H9 (cell line): ENCODE results near the gene UNCX. TPM values are rescaled to one million over a fixed set of nuclear protein-coding genes. Genes with fewer than 3 reads are reported as not detected.

Source experiments
- DNase-seq: peaks from one replicate; pipeline ENCODE4 v3.0.0-alpha.2; 2017
- H2AFZ ChIP-seq: one replicate; pipeline ENCODE4 v1.6.1; 2013; ENCODE audit warnings: mild to moderate bottlenecking, low read length, control low read depth, moderate library complexity
- H2AK5ac ChIP-seq: 2 replicates; pipeline ENCODE4 v1.6.1; 2013; ENCODE audit warnings: low read length, control low read depth, mixed read lengths; ENCODE audit not compliant: insufficient read length
- H2BK120ac ChIP-seq: one replicate; pipeline ENCODE4 v1.6.1; 2013; ENCODE audit warnings: low read depth, mild to moderate bottlenecking, low read length, control low read depth, inconsistent platforms; ENCODE audit not compliant: poor library complexity, severe bottlenecking
- H2BK12ac ChIP-seq: 2 replicates; pipeline ENCODE4 v1.6.1; 2013; ENCODE audit warnings: low read length, control low read depth, mixed read lengths, low read depth; ENCODE audit not compliant: insufficient read length
- H2BK15ac ChIP-seq: 2 replicates; pipeline ENCODE4 v1.6.1; 2013; ENCODE audit warnings: low read depth, low read length, control low read depth
- H2BK20ac ChIP-seq: one replicate; pipeline ENCODE4 v1.6.1; 2013; ENCODE audit warnings: low read depth, mild to moderate bottlenecking, low read length, control low read depth, inconsistent platforms; ENCODE audit not compliant: poor library complexity, severe bottlenecking
- H2BK5ac ChIP-seq: 2 replicates; pipeline ENCODE4 v1.6.1; 2013; ENCODE audit warnings: low read length, control low read depth, mixed read lengths; ENCODE audit not compliant: insufficient read length
- H3K14ac ChIP-seq: 2 replicates; pipeline ENCODE4 v1.6.1; 2013; ENCODE audit warnings: low read length, control low read depth; ENCODE audit not compliant: insufficient read depth
- H3K18ac ChIP-seq: 2 replicates; pipeline ENCODE4 v1.6.1; 2013; ENCODE audit warnings: low read depth, mild to moderate bottlenecking, mixed read lengths, low read length, control low read depth; ENCODE audit not compliant: insufficient read length
- H3K23ac ChIP-seq: 2 replicates; pipeline ENCODE4 v1.6.1; 2013; ENCODE audit warnings: low read length, control low read depth, mixed read lengths, low read depth; ENCODE audit not compliant: insufficient read length
- H3K23me2 ChIP-seq: 2 replicates; pipeline ENCODE4 v1.6.1; 2013; ENCODE audit warnings: low read depth, mild to moderate bottlenecking, mixed read lengths, low read length, control low read depth; ENCODE audit not compliant: insufficient read length, poor library complexity, severe bottlenecking
- H3K27ac ChIP-seq: 2 replicates; pipeline ENCODE4 v1.5.1; 2013; ENCODE audit warnings: low read length, control low read depth, mixed read lengths, low read depth; ENCODE audit not compliant: insufficient read length
- H3K27me3 ChIP-seq: 2 replicates; pipeline ENCODE4 v1.6.1; 2013; ENCODE audit warnings: low read length, control low read depth, inconsistent platforms; ENCODE audit not compliant: insufficient read depth
- H3K4ac ChIP-seq: 2 replicates; pipeline ENCODE4 v1.6.1; 2013; ENCODE audit warnings: low read depth, mild to moderate bottlenecking, control low read depth, inconsistent platforms, low read length, moderate library complexity
- H3K4me1 ChIP-seq: 2 replicates; pipeline ENCODE4 v1.6.1; 2013; ENCODE audit warnings: low read length, control low read depth, inconsistent platforms; ENCODE audit not compliant: insufficient read depth
- H3K4me2 ChIP-seq: 2 replicates; pipeline ENCODE4 v1.6.1; 2013; ENCODE audit warnings: low read length, control low read depth, mixed read lengths; ENCODE audit not compliant: insufficient read length, insufficient read depth
- H3K56ac ChIP-seq: 2 replicates; pipeline ENCODE4 v1.6.1; 2013; ENCODE audit warnings: low read depth, mild to moderate bottlenecking, mixed read lengths, low read length, control low read depth; ENCODE audit not compliant: insufficient read length
- H3K79me1 ChIP-seq: 2 replicates; pipeline ENCODE4 v1.6.1; 2013; ENCODE audit warnings: low read depth, mild to moderate bottlenecking, moderate library complexity, low read length, control low read depth, inconsistent platforms; ENCODE audit not compliant: insufficient read depth, poor library complexity, severe bottlenecking
- H3K79me2 ChIP-seq: 2 replicates; pipeline ENCODE4 v1.6.1; 2013; ENCODE audit warnings: low read length, control low read depth, inconsistent platforms; ENCODE audit not compliant: insufficient read depth
- H3K9ac ChIP-seq: 2 replicates; pipeline ENCODE4 v1.6.1; 2013; ENCODE audit warnings: low read length, control low read depth, mixed read lengths; ENCODE audit not compliant: insufficient read length; ENCODE audit errors: extremely low read depth
- H3K9me3 ChIP-seq: one replicate; pipeline ENCODE4 v1.6.1; 2013; ENCODE audit warnings: low read depth, low read length, inconsistent platforms; ENCODE audit not compliant: control insufficient read depth
- H3T11ph ChIP-seq: one replicate; pipeline ENCODE4 v1.6.1; 2013; ENCODE audit warnings: mild to moderate bottlenecking, low read length, control low read depth, inconsistent platforms
- H4K20me1 ChIP-seq: one replicate; pipeline ENCODE4 v1.6.1; 2013; ENCODE audit not compliant: control insufficient read depth, insufficient read length, insufficient read depth
- H4K5ac ChIP-seq: 2 replicates; pipeline ENCODE4 v1.6.1; 2013; ENCODE audit warnings: low read depth, mild to moderate bottlenecking, mixed read lengths, low read length, control low read depth; ENCODE audit not compliant: insufficient read length
- H4K8ac ChIP-seq: replicated peaks from 2 replicates; pipeline ENCODE4 v1.6.1; 2013; ENCODE audit warnings: low read length, control low read depth, mixed read lengths, low read depth; ENCODE audit not compliant: insufficient read length
- H4K91ac ChIP-seq: 2 replicates; pipeline ENCODE4 v1.6.1; 2013; ENCODE audit warnings: low read depth, mild to moderate bottlenecking, moderate library complexity, mixed read lengths, low read length, control low read depth; ENCODE audit not compliant: insufficient read length
- H3K27ac Mint-ChIP-seq, 3 experiments: 2 replicates in 2 of 3; 3 replicates in 1 of 3; pipeline ENCODE4 v1.8.0; 2020 to 2021; ENCODE audit warnings: mixed read lengths in 3 of 3, mild to moderate bottlenecking in 1 of 3, moderate library complexity in 1 of 3
- H3K27me3 Mint-ChIP-seq: 2 replicates; pipeline ENCODE4 v1.8.0; 2021; ENCODE audit warnings: low read depth, mild to moderate bottlenecking, moderate library complexity, mixed read lengths
- H3K36me3 Mint-ChIP-seq, 3 experiments: 2 replicates in 2 of 3; 3 replicates in 1 of 3; pipeline ENCODE4 v1.8.0; 2020 to 2021; ENCODE audit warnings: low read depth in 3 of 3, mixed read lengths in 3 of 3; ENCODE audit not compliant: insufficient read depth in 1 of 3
- H3K4me1 Mint-ChIP-seq, 2 experiments: 2 replicates each; pipeline ENCODE4 v1.8.0; 2020; ENCODE audit warnings: mixed read lengths in 2 of 2
- H3K4me3 Mint-ChIP-seq, 2 experiments: 2 replicates in 1 of 2; 3 replicates in 1 of 2; pipeline ENCODE4 v1.8.0; 2020 to 2021; ENCODE audit warnings: mild to moderate bottlenecking in 2 of 2, mixed read lengths in 2 of 2, moderate library complexity in 1 of 2
- H3K9me3 Mint-ChIP-seq, 2 experiments: 2 replicates in 1 of 2; 3 replicates in 1 of 2; pipeline ENCODE4 v1.8.0; 2020; ENCODE audit warnings: mild to moderate bottlenecking in 2 of 2, mixed read lengths in 2 of 2, moderate library complexity in 1 of 2
- WGBS: extraction: QIAGEN DNeasy Blood & Tissue Kit; methylation state at CpG from one replicate; pipeline ENCODE4 v1.1.7; 2013; ENCODE audit warnings: missing lambda C conversion rate, low lambda C conversion rate, mixed read lengths; ENCODE audit not compliant: insufficient read length; ENCODE audit errors: extremely low coverage; 5-methylcytosine and 5-hydroxymethylcytosine counted together
- total RNA-seq: library from RNA; stranded (reverse); gene quantifications from 2 replicates; pipeline ENCODE4 v1.2.1, GENCODE V29; 2021
- TF ChIP-seq, protein P1 (sequence below): fragments of 200-600 bp; sonication (generic); conservative IDR thresholded peaks from 3 replicates; pipeline ENCODE4 v1.8.0; 2021; ENCODE audit warnings: antibody characterized with exemption, mild to moderate bottlenecking

Gene UNCX
- total RNA-seq, 1 experiment from 2014 or later, result not detected

DNA sequence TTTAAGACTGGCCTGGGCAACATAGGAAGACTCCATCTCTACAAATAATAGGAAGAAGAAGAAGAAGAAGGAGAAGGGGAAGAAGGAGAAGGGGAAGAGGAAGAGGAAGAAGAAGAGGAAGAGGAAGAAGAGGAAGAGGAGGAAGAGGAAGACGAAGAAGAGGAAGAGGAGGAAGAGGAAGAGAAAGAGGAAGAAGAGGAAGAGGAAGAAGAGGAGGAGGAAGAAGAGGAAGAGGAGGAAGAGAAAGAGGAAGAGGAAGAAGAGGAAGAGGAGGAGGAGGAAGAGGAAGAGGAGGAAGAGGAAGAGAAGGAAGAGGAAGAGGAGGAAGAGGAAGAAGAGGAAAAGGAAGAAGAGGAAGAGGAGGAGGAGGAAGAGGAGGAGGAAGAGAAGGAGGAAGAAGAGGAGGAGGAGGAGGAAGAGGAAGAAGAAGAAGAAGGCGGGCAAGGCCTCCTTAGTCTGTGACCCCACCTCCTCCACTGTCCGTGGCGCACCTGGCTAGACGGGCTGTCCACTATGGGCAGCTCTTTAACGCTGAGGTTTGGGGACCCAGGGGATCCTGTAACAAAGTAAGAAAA, 43.9 kb upstream of the UNCX start:
- no peak overlapping the region for H3K4ac ChIP-seq
- H3K27me3 ChIP-seq, result no peaks in the 10 kb centered on the region
- no peak overlapping the region for H4K5ac ChIP-seq
- H3K23me2 ChIP-seq, result no peaks in the 10 kb centered on the region
- no peak for DNase-seq
- H2BK12ac ChIP-seq, result no peak overlapping the region
- no peak overlapping the region for H3T11ph ChIP-seq
- H3K9ac ChIP-seq, result no peak overlapping the region
- H3K18ac ChIP-seq, result no peak overlapping the region
- no peak overlapping the region for H2BK20ac ChIP-seq
- no peak overlapping the region for H4K91ac ChIP-seq
- no peak overlapping the region for H3K14ac ChIP-seq
- H3K4me2 ChIP-seq, result no peak overlapping the region
- H3K9me3 Mint-ChIP-seq, result peaks cover 15 to 16% of the 10 kb centered on the region in 2 experiments
- H3K4me1 Mint-ChIP-seq, result peaks cover 0 to 2% of the 10 kb centered on the region in 2 experiments; a peak in 1 of 4 replicates
- H3K27ac ChIP-seq, result no peak overlapping the region
- H2BK15ac ChIP-seq, result no peak overlapping the region
- no peak overlapping the region for H3K56ac ChIP-seq
- no peaks in the 10 kb centered on the region for H4K20me1 ChIP-seq
- no CpG with 5 or more reads among the region's 6 CpGs for WGBS
- no peaks in the 10 kb centered on the region; a peak in 1 of 7 replicates for H3K36me3 Mint-ChIP-seq
- H3K27ac Mint-ChIP-seq, result no peak overlapping the region
- no peaks in the 10 kb centered on the region for H3K9me3 ChIP-seq
- H3K4me3 Mint-ChIP-seq, result no peak overlapping the region
- H3K27me3 Mint-ChIP-seq, result peaks cover 72% of the 10 kb centered on the region
- no peaks in the 10 kb centered on the region for H3K79me1 ChIP-seq
- no peak overlapping the region for H4K8ac ChIP-seq
- H2AFZ ChIP-seq, result no peak overlapping the region
- TF ChIP-seq, protein P1, sequence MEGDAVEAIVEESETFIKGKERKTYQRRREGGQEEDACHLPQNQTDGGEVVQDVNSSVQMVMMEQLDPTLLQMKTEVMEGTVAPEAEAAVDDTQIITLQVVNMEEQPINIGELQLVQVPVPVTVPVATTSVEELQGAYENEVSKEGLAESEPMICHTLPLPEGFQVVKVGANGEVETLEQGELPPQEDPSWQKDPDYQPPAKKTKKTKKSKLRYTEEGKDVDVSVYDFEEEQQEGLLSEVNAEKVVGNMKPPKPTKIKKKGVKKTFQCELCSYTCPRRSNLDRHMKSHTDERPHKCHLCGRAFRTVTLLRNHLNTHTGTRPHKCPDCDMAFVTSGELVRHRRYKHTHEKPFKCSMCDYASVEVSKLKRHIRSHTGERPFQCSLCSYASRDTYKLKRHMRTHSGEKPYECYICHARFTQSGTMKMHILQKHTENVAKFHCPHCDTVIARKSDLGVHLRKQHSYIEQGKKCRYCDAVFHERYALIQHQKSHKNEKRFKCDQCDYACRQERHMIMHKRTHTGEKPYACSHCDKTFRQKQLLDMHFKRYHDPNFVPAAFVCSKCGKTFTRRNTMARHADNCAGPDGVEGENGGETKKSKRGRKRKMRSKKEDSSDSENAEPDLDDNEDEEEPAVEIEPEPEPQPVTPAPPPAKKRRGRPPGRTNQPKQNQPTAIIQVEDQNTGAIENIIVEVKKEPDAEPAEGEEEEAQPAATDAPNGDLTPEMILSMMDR, result no peak
- no peak overlapping the region for H2AK5ac ChIP-seq
- H2BK5ac ChIP-seq, result no peak overlapping the region
- H3K4me1 ChIP-seq, result no peaks in the 10 kb centered on the region
- H3K23ac ChIP-seq, result no peak overlapping the region
- no peak overlapping the region for H2BK120ac ChIP-seq
- H3K79me2 ChIP-seq, result no peaks in the 10 kb centered on the region
